ENCODE data around the gene SCFD2. TPM values are rescaled to one million over a fixed set of nuclear protein-coding genes. Genes with fewer than 3 reads are reported as not detected.

Gene SCFD2
- total and polyA plus RNA-seq, 2 of the 8 experiments (the other 6 are each of a cell fraction or from before 2014, with no cell fraction given), result 6.2 to 10.2 TPM

DNA sequence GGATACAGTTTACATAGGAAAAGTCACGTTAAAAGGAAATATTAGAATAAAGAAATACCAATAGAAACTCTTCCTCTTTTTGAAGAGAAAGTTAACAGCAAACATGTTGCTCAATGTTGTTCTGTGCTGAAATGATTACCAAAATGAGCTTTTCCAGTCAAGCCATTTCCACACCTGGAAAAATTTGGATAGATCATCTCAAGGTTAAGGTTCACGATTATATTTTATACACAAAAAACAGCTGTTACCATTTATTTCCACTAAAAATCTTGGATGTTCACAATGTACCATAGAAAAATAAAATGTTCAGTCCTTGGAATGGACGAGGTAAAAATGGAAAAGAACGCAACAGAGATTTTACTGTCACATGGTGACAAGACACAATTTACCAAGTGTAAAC lies 218.7 kb downstream of the SCFD2 start:
- ChIA-PET POLR2A (ENCODE audit: partially characterized antibody) (no interaction called here), CTCF (ENCODE audit: partially characterized antibody) (no interaction called here)
- H3K27ac ChIP-seq (ENCODE audit: low read depth, low read length), result no peak overlapping the region
- H3K79me1 ChIP-seq (ENCODE audit: low read depth, low read length), result no peaks in the 10 kb centered on the region
- FAIRE-seq (no peak), DNase-seq (ENCODE audit: low read depth in 1 of 2, low spot score in 2 of 2) (no peak)
- no peaks in the 10 kb centered on the region for H3K9me3 ChIP-seq (ENCODE audit: insufficient read depth in 2 of 2, low read depth in 1 of 2, low read length in 1 of 2)
- H3K4ac ChIP-seq (replicated peaks; ENCODE audit: insufficient read length, low read depth, low read length), result no peak overlapping the region
- H3K27me3 ChIP-seq (replicated peaks in 1 of 4; ENCODE audit: control insufficient read depth in 3 of 4, extremely low read depth in 1 of 4, insufficient read depth in 3 of 4, low read length in 3 of 4), result no peaks in the 10 kb centered on the region
- H4K8ac ChIP-seq (ENCODE audit: extremely low read depth, insufficient read depth, low read length), result no peak overlapping the region
- no peak overlapping the region for H3K18ac ChIP-seq (ENCODE audit: extremely low read depth, low read length)
- H3K79me2 ChIP-seq (ENCODE audit: control insufficient read depth in 1 of 2, insufficient read depth in 2 of 2, low read length in 2 of 2), result no peaks in the 10 kb centered on the region
- no peaks in the 10 kb centered on the region for H3K36me3 ChIP-seq (ENCODE audit: control insufficient read depth in 2 of 4, insufficient read depth in 4 of 4, low read length in 3 of 4)
- no peak overlapping the region for H2BK12ac ChIP-seq (ENCODE audit: low read depth, low read length)
- no peak overlapping the region for H2AFZ ChIP-seq (ENCODE audit: low read length)
- no peak overlapping the region for H3K23ac ChIP-seq (ENCODE audit: insufficient read length)
- TF ChIP-seq, protein P1, sequence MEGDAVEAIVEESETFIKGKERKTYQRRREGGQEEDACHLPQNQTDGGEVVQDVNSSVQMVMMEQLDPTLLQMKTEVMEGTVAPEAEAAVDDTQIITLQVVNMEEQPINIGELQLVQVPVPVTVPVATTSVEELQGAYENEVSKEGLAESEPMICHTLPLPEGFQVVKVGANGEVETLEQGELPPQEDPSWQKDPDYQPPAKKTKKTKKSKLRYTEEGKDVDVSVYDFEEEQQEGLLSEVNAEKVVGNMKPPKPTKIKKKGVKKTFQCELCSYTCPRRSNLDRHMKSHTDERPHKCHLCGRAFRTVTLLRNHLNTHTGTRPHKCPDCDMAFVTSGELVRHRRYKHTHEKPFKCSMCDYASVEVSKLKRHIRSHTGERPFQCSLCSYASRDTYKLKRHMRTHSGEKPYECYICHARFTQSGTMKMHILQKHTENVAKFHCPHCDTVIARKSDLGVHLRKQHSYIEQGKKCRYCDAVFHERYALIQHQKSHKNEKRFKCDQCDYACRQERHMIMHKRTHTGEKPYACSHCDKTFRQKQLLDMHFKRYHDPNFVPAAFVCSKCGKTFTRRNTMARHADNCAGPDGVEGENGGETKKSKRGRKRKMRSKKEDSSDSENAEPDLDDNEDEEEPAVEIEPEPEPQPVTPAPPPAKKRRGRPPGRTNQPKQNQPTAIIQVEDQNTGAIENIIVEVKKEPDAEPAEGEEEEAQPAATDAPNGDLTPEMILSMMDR (IDR thresholded peaks at IDR 0.05; ENCODE audit: control extremely low read depth in 1 of 3, insufficient read depth in 1 of 3, low read depth in 1 of 3, low read length in 3 of 3), result no peak
- TF ChIP-seq, protein P2, sequence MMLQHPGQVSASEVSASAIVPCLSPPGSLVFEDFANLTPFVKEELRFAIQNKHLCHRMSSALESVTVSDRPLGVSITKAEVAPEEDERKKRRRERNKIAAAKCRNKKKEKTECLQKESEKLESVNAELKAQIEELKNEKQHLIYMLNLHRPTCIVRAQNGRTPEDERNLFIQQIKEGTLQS (IDR thresholded peaks at IDR 0.05; ENCODE audit: insufficient read depth, low read depth, low read length), result no peak
- TF ChIP-seq SRF (IDR thresholded peaks at IDR 0.05; ENCODE audit: low read depth, low read length) (no peak), BCL11A (IDR thresholded peaks at IDR 0.05; ENCODE audit: low read depth in 2 of 2, low read length in 2 of 2) (no peak), NANOG (IDR thresholded peaks at IDR 0.05; ENCODE audit: insufficient read depth, low read depth, low read length, poor library complexity, severe bottlenecking) (no peak), RFX5 (IDR thresholded peaks at IDR 0.05; ENCODE audit: borderline replicate concordance, low read depth, low read length) (no peak), JUN (IDR thresholded peaks at IDR 0.05; ENCODE audit: low read depth, low read length) (no peak), TAF7 (optimal IDR thresholded peaks at IDR 0.05; ENCODE audit: borderline replicate concordance, low read depth, low read length) (no peak)
- TF ChIP-seq, protein P3, sequence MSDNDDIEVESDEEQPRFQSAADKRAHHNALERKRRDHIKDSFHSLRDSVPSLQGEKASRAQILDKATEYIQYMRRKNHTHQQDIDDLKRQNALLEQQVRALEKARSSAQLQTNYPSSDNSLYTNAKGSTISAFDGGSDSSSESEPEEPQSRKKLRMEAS (IDR thresholded peaks at IDR 0.05), result no peak
- H2BK5ac ChIP-seq (ENCODE audit: low read depth, low read length), result no peak overlapping the region
- no peak overlapping the region for H2BK120ac ChIP-seq (replicated peaks; ENCODE audit: low read depth, low read length)
- H4K91ac ChIP-seq (replicated peaks; ENCODE audit: insufficient read length, low read length), result no peak overlapping the region
- H4K20me1 ChIP-seq (replicated peaks in 1 of 2; ENCODE audit: control insufficient read depth in 1 of 2, insufficient read depth in 2 of 2, low read length in 2 of 2), result no peaks in the 10 kb centered on the region
- no peak overlapping the region for H3K56ac ChIP-seq (replicated peaks; ENCODE audit: insufficient read length, low read depth, low read length)
- no peak overlapping the region for H2AK5ac ChIP-seq (ENCODE audit: low read depth, low read length)
- no peak overlapping the region for H2BK15ac ChIP-seq (ENCODE audit: low read length)
- no peak overlapping the region for H4K5ac ChIP-seq (ENCODE audit: insufficient read length, low read depth, low read length)
- WGBS, 2 experiments (ENCODE audit: extremely low coverage in 1 of 2, insufficient coverage in 1 of 2, insufficient read length in 1 of 2, insufficient replicate concordance in 2 of 2, low coverage in 1 of 2, low lambda C conversion rate in 2 of 2, missing lambda C conversion rate in 1 of 2), result 90% methylated on average over 4 of the region's 4 CpGs; no CpG with 5 or more reads in 1 of the 2 experiments
- no peak overlapping the region for H3K4me2 ChIP-seq (ENCODE audit: insufficient read depth in 1 of 2, low read depth in 2 of 2, low read length in 2 of 2)
- H3K23me2 ChIP-seq (ENCODE audit: low read depth, low read length), result no peaks in the 10 kb centered on the region
- no peak overlapping the region for H3K4me3 ChIP-seq (ENCODE audit: extremely low read depth in 1 of 4, insufficient read depth in 2 of 4, low read depth in 3 of 4, low read length in 4 of 4)
- no peaks in the 10 kb centered on the region for H3K4me1 ChIP-seq (replicated peaks in 1 of 4; ENCODE audit: control insufficient read depth in 3 of 4, insufficient read depth in 4 of 4, low read length in 3 of 4)
- H3K14ac ChIP-seq (ENCODE audit: insufficient read length), result no peak overlapping the region
- no peak overlapping the region for H3K9ac ChIP-seq (replicated peaks in 1 of 4; ENCODE audit: extremely low read depth in 1 of 4, low read depth in 3 of 4, low read length in 3 of 4)
- no peak overlapping the region for H2BK20ac ChIP-seq (ENCODE audit: low read length)

Measured in H1 (cell line).